Adrenal gland (tissue), 12 donors: ENCODE data around the gene B3GALT6. TPM values are rescaled to one million over a fixed set of nuclear protein-coding genes. Genes with fewer than 3 reads are reported as not detected.

Experiments
- DNase-seq, 7 donors: peaks; one replicate each; pipeline ENCODE4 v3.0.0-alpha.2; 2019 to 2020
- H3K27ac ChIP-seq, 5 donors: fragments of 200-600 bp; sonication (generic) in 4 of 5; 1 replicate in 3 of 5; 2 replicates in 2 of 5; pipeline versions ENCODE4 v1.5.1 to v1.8.0; 2016 to 2020; ENCODE audit warnings: mild to moderate bottlenecking in 1 of 5
- H3K27me3 ChIP-seq: fragments of 200-600 bp; 2 replicates; pipeline ENCODE4 v1.8.0; 2021
- H3K36me3 ChIP-seq, 2 donors: fragments of 200-600 bp; replicated peaks in 1 of 2; 1 replicate in 1 of 2; 2 replicates in 1 of 2; pipeline versions ENCODE4 v1.5.1 to v1.8.0; 2018 to 2022
- H3K4me1 ChIP-seq, 2 donors: fragments of 200-600 bp; replicated peaks in 1 of 2; 1 replicate in 1 of 2; 2 replicates in 1 of 2; pipeline versions ENCODE4 v1.5.1 to v1.8.0; 2018 to 2021
- H3K4me3 ChIP-seq, 4 donors: fragments of 200-600 bp; sonication (generic) in 3 of 4; one replicate each; pipeline ENCODE4 v1.5.1; 2016 to 2018
- H3K9me3 ChIP-seq, 3 donors: fragments of 200-600 bp; sonication (generic) in 1 of 3; replicated peaks in 1 of 3; 1 replicate in 2 of 3; 2 replicates in 1 of 3; pipeline versions ENCODE4 v1.5.1 to v1.8.0; 2016 to 2021
- CTCF ChIP-seq, 6 experiments: fragments of 450-650 bp in 4 of 6; fragments of 200-600 bp in 2 of 6; sonication (generic) in 1 of 6; IDR thresholded peaks; 1 replicate in 5 of 6; 2 replicates in 1 of 6; pipeline versions ENCODE4 v1.5.1 to v1.8.0; 2016 to 2021; ENCODE audit warnings: antibody characterized with exemption in 6 of 6, mild to moderate bottlenecking in 2 of 6, moderate library complexity in 1 of 6
- POLR2A ChIP-seq, 2 donors: fragments of 450-650 bp; IDR thresholded peaks; one replicate each; pipeline ENCODE4 v1.6.1; 2017; ENCODE audit warnings: antibody characterized with exemption in 2 of 2, mild to moderate bottlenecking in 2 of 2, moderate library complexity in 1 of 2
- WGBS, 4 donors: extraction: QIAGEN DNeasy Blood & Tissue Kit in 2 of 4; methylation state at CpG; one replicate each; pipeline versions ENCODE4 v1.1.5 to v1.1.7; 2013 to 2017; 5-methylcytosine and 5-hydroxymethylcytosine counted together
- intact Hi-C, 2 donors: fragments of 100-400 bp; cut with DNase I; formaldehyde crosslinking; loops; one replicate each; pipeline versions ENCODE4 v1.14.1 to v1.15.0; 2022 to 2023
- polyA plus RNA-seq, 3 donors: library from polyadenylated mRNA; stranded (reverse); fragments of 200-250 nt in 2 of 3; fragments of 350-450 nt in 1 of 3; fragmentation: Illumina TruSeq in 1 of 3; extraction: RNeasy Lipid Tissue Mini Kit (QIAGEN cat#74804) in 1 of 3; gene quantifications; one replicate each; pipeline ENCODE4 v1.2.3, GENCODE V29; 2013 to 2014
- total RNA-seq, 9 donors: library from RNA; depleted of rRNA in 4 of 9; stranded (reverse); fragments of >200 nt in 4 of 9; fragments of 120-200 nt in 1 of 9; fragmentation: NEBNext Ultra II Directional in 1 of 9; extraction: Animal tissue kit (Norgen Biotek cat#: 25700) in 1 of 9; gene quantifications; one replicate each; pipeline versions ENCODE4 v1.1.0 to v1.2.4, GENCODE V29; 2013 to 2023
- donor health status: healthy with polysubstance abuse.
- donor health status: Bipolar disorder and iron deficiency.
- donor health status: DM: yes; HTN: yes; CAD: no.
- donor health status: DM: no; HTN: no; CAD: no.
- donor health status: DM: no; HTN: no; CAD: no.
- donor health status: DM: yes; HTN: yes; CAD: no.

B3GALT6 gene
- total and polyA plus RNA-seq, 12 donors = 7.2 to 39.4 (median 16.7) TPM

- WGBS, 4 donors = 71 to 83% (median 76%) methylated on average over 6 to 16 of the region's 16 CpGs
- intact Hi-C loops = no loop called here
These were observed 18.8 kb downstream of the B3GALT6 start for GRCh38 chr1:1250786-1251284.

GRCh38 chr1:1253314-1253713 is 21.3 kb downstream of the B3GALT6 start:
- 75 to 96% (median 93%) methylated on average over 4 to 12 of the region's 12 CpGs for WGBS, 4 donors
- H3K27me3 ChIP-seq = no peaks in the 10 kb centered on the region
- TF ChIP-seq POLR2A (IDR thresholded peaks at IDR 0.05) (no peak), CTCF (IDR thresholded peaks at IDR 0.05) (no peak)
- H3K36me3 ChIP-seq = peaks cover 0 to 45% of the 10 kb centered on the region in 2 donors
- no peak for DNase-seq
- H3K27ac ChIP-seq = no peak overlapping the region
- intact Hi-C loops = no loop called here
- H3K4me1 ChIP-seq = no peaks in the 10 kb centered on the region
- H3K4me3 ChIP-seq = no peak overlapping the region
- H3K9me3 ChIP-seq = no peaks in the 10 kb centered on the region

More at GRCh38 chr1:1250786-1251284, 18.8 kb downstream of the B3GALT6 start:
- H3K27me3 ChIP-seq = peaks cover 8% of the 10 kb centered on the region
- peaks cover 0 to 33% of the 10 kb centered on the region in 2 donors for H3K36me3 ChIP-seq
- TF ChIP-seq POLR2A (IDR thresholded peaks at IDR 0.05) (no peak), CTCF (IDR thresholded peaks at IDR 0.05) (no peak)
- no peak overlapping the region for H3K4me3 ChIP-seq
- DNase-seq = no peak
- H3K9me3 ChIP-seq = no peaks in the 10 kb centered on the region
- H3K27ac ChIP-seq = no peak overlapping the region
- H3K4me1 ChIP-seq = no peaks in the 10 kb centered on the region

- TF ChIP-seq CTCF (IDR thresholded peaks at IDR 0.05) = no peak
- no peak for TF ChIP-seq POLR2A (IDR thresholded peaks at IDR 0.05)
- H3K9me3 ChIP-seq = no peaks in the 10 kb centered on the region
- H3K27me3 ChIP-seq = no peaks in the 10 kb centered on the region
- 92 to 97% (median 94%) methylated on average over 26 to 50 of the region's 50 CpGs for WGBS, 4 donors
- H3K4me3 ChIP-seq = no peak overlapping the region
- DNase-seq = no peak
- intact Hi-C loops = no loop called here
- H3K36me3 ChIP-seq = peaks cover 0 to 51% of the 10 kb centered on the region in 2 donors
- no peak overlapping the region for H3K27ac ChIP-seq
- no peaks in the 10 kb centered on the region for H3K4me1 ChIP-seq
These were observed 22.1 kb downstream of the B3GALT6 start for GRCh38 chr1:1253972-1254666.

GRCh38 chr1:1254667-1254998 is 22.6 kb downstream of the B3GALT6 start:
- Histone ChIP-seq H3K27ac (no peak overlapping the region), H3K4me3 (no peak overlapping the region), H3K27me3 (no peaks in the 10 kb centered on the region), H3K36me3 (peaks cover 0 to 55% of the 10 kb centered on the region in 2 donors), H3K4me1 (no peaks in the 10 kb centered on the region), H3K9me3 (no peaks in the 10 kb centered on the region)
- 79 to 89% (median 86%) methylated on average over 10 to 21 of the region's 21 CpGs for WGBS, 4 donors
- no peak for DNase-seq
- intact Hi-C loops = no loop called here
- TF ChIP-seq POLR2A (IDR thresholded peaks at IDR 0.05) (no peak), CTCF (IDR thresholded peaks at IDR 0.05) (no peak)
